ENCODE results near the gene LMAN2L.

GRCh38 chr2:96767135-96767871 lies 27.4 kb upstream of the LMAN2L start:
- TF ChIP-seq POLR2A (IDR thresholded peaks at IDR 0.05; ENCODE audit: extremely low read depth, insufficient read length) (no peak), CTCF (IDR thresholded peaks at IDR 0.05; ENCODE audit: low read depth, low read length) (no peak), MAX (IDR thresholded peaks at IDR 0.05; ENCODE audit: low read depth, low read length) (no peak), MYC (IDR thresholded peaks at IDR 0.05; ENCODE audit: low read depth, low read length) (no peak)
